ENCODE measurements around the gene SLC7A10. TPM values are rescaled to one million over a fixed set of nuclear protein-coding genes. Genes with fewer than 3 reads are reported as not detected.

Gene SLC7A10
- total and polyA plus RNA-seq, 8 donors = 0.50 to 1.2 (median 0.96) TPM; not detected in 1

GRCh38 chr19:33163481-33163880 lies 62.2 kb downstream of the SLC7A10 start:
- H3K9me3 ChIP-seq = peaks cover 0 to 4% of the 10 kb centered on the region in 2 donors
- no peaks in the 10 kb centered on the region for H3K27me3 ChIP-seq
- peaks cover 0 to 32% of the 10 kb centered on the region in 2 donors for H3K4me1 ChIP-seq
- no peak for DNase-seq
- no peaks in the 10 kb centered on the region for H3K36me3 ChIP-seq
- intact Hi-C loops (cut with DNase I) = no loop called here
- no peak for TF ChIP-seq CTCF (IDR thresholded peaks at IDR 0.05)
- no peak for ATAC-seq
- no peak overlapping the region for H3K27ac ChIP-seq
- no peak overlapping the region for H3K4me3 ChIP-seq

GRCh38 chr19:33161201-33161600 lies 64.4 kb downstream of the SLC7A10 start:
- Histone ChIP-seq H3K27me3 (no peaks in the 10 kb centered on the region), H3K27ac (peak overlapping the region in 1 of 2 donors; percentile 51), H3K36me3 (no peaks in the 10 kb centered on the region), H3K9me3 (no peaks in the 10 kb centered on the region), H3K4me1 (peaks cover 0 to 40% of the 10 kb centered on the region in 2 donors), H3K4me3 (no peak overlapping the region)
- ATAC-seq (no peak), DNase-seq (no peak)
- intact Hi-C loops (cut with DNase I) = no loop called here
- TF ChIP-seq CTCF (IDR thresholded peaks at IDR 0.05) = no peak

GRCh38 chr19:33159893-33160292 lies 65.8 kb downstream of the SLC7A10 start:
- H3K27ac ChIP-seq = peak overlapping the region in 1 of 2 donors; percentile 51
- ATAC-seq (no peak), DNase-seq (no peak)
- H3K36me3 ChIP-seq = no peaks in the 10 kb centered on the region
- no peaks in the 10 kb centered on the region for H3K27me3 ChIP-seq
- H3K4me3 ChIP-seq = no peak overlapping the region
- no peaks in the 10 kb centered on the region for H3K9me3 ChIP-seq
- intact Hi-C loops (cut with DNase I) = no loop called here
- no peak for TF ChIP-seq CTCF (IDR thresholded peaks at IDR 0.05)
- peaks cover 0 to 43% of the 10 kb centered on the region in 2 donors for H3K4me1 ChIP-seq

- Histone ChIP-seq H3K9me3 (no peaks in the 10 kb centered on the region), H3K27me3 (no peaks in the 10 kb centered on the region), H3K36me3 (no peaks in the 10 kb centered on the region), H3K4me1 (peaks cover 0 to 43% of the 10 kb centered on the region in 2 donors), H3K27ac (no peak overlapping the region), H3K4me3 (no peak overlapping the region)
- intact Hi-C loops (cut with DNase I) = no loop called here
- TF ChIP-seq CTCF (IDR thresholded peaks at IDR 0.05) = no peak
- DNase-seq (no peak), ATAC-seq (no peak)
Observed at GRCh38 chr19:33159149-33159548, 66.5 kb downstream of the SLC7A10 start.

Other genes with a start within 250 kb of the SLC7A10 start
- 1 to 10 TPM; 8.9 to 9.6 TPM for gene RHPN2, start 161.0 kb downstream of the SLC7A10 start, total RNA-seq
- 10 to 100 TPM in 2 of 6 donors, 1 to 10 TPM in 4; 5.3 to 10.1 (median 7.8) TPM for gene RHPN2, start 161.0 kb downstream of the SLC7A10 start, polyA plus RNA-seq (ENCODE audit: insufficient read length in 6 of 6)
- gene GPATCH1, start 144.7 kb downstream of the SLC7A10 start, total RNA-seq = 1 to 10 TPM; 5.4 to 7.0 TPM
- gene GPATCH1, start 144.7 kb downstream of the SLC7A10 start, polyA plus RNA-seq (ENCODE audit: insufficient read length in 6 of 6) = 10 to 100 TPM; 14.0 to 19.9 (median 16.5) TPM
- not detected for gene WDR88, start 93.7 kb downstream of the SLC7A10 start, total RNA-seq
- 1 to 10 TPM; 1.2 to 1.9 (median 1.5) TPM for gene WDR88, start 93.7 kb downstream of the SLC7A10 start, polyA plus RNA-seq (ENCODE audit: insufficient read length in 6 of 6)
- 10 to 100 TPM; 18.1 to 33.5 TPM for gene LRP3, start 31.5 kb downstream of the SLC7A10 start, total RNA-seq
- gene LRP3, start 31.5 kb downstream of the SLC7A10 start, polyA plus RNA-seq (ENCODE audit: insufficient read length in 6 of 6) = 10 to 100 TPM; 18.6 to 31.9 (median 25.2) TPM
- gene CEBPA, start 76.7 kb upstream of the SLC7A10 start, total RNA-seq = 10 to 100 TPM; 43.4 to 93.8 TPM
- gene CEBPA, start 76.7 kb upstream of the SLC7A10 start, polyA plus RNA-seq (ENCODE audit: insufficient read length in 6 of 6) = 10 to 100 TPM; 11.2 to 18.0 (median 15.0) TPM
- 10 to 100 TPM; 18.3 to 26.4 TPM for gene CEBPG, start 147.9 kb upstream of the SLC7A10 start, total RNA-seq
- 10 to 100 TPM; 17.8 to 22.3 (median 19.3) TPM for gene CEBPG, start 147.9 kb upstream of the SLC7A10 start, polyA plus RNA-seq (ENCODE audit: insufficient read length in 6 of 6)